ENCODE results near the gene COL18A1. TPM values are rescaled to one million over a fixed set of nuclear protein-coding genes. Genes with fewer than 3 reads are reported as not detected.
A peak's percentile ranks its signal among the peaks of the same experiment; 100 is the strongest.
"Not testable (repeated sequence)": the region's sequence is repeated elsewhere in the genome, so short reads cannot be mapped to it uniquely, and the experiment has no call there.

Gene COL18A1
- total RNA-seq, 2 donors from 2014 or later: 117 to 134 TPM

DNA sequence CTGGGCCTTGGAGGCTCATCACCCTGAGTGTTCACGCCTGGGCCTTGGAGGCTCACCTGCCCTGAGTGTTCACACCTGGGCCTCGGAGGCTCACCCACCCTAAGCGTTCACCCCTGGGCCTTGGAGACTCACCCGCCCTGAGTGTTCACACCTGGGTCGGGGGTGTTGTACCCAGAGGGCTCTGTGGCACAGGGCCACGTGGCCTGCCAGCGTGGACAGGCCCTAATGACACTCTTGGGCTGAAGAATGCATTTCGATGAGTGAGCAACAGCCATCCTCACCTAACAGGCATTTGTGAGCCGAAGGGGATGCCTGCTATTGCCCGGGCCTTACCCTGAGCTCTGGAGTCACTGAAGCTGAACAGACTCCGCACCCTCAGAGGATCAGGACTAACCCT lies 119.8 kb downstream of the COL18A1 start:
- Histone ChIP-seq H3K27ac (peak overlapping the region in 1 of 2 donors; percentile 35), H3K4me3 (no peak overlapping the region), H3K27me3 (no peaks in the 10 kb centered on the region), H3K36me3 (no peaks in the 10 kb centered on the region), H3K9me3 (peaks cover 0 to 26% of the 10 kb centered on the region in 2 donors), H3K4me1 (peaks cover 0 to 10% of the 10 kb centered on the region in 2 donors)
- no peak for DNase-seq (ENCODE audit: low spot score)
- TF ChIP-seq, protein P1, sequence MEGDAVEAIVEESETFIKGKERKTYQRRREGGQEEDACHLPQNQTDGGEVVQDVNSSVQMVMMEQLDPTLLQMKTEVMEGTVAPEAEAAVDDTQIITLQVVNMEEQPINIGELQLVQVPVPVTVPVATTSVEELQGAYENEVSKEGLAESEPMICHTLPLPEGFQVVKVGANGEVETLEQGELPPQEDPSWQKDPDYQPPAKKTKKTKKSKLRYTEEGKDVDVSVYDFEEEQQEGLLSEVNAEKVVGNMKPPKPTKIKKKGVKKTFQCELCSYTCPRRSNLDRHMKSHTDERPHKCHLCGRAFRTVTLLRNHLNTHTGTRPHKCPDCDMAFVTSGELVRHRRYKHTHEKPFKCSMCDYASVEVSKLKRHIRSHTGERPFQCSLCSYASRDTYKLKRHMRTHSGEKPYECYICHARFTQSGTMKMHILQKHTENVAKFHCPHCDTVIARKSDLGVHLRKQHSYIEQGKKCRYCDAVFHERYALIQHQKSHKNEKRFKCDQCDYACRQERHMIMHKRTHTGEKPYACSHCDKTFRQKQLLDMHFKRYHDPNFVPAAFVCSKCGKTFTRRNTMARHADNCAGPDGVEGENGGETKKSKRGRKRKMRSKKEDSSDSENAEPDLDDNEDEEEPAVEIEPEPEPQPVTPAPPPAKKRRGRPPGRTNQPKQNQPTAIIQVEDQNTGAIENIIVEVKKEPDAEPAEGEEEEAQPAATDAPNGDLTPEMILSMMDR (IDR thresholded peaks at IDR 0.05): no peak

DNA sequence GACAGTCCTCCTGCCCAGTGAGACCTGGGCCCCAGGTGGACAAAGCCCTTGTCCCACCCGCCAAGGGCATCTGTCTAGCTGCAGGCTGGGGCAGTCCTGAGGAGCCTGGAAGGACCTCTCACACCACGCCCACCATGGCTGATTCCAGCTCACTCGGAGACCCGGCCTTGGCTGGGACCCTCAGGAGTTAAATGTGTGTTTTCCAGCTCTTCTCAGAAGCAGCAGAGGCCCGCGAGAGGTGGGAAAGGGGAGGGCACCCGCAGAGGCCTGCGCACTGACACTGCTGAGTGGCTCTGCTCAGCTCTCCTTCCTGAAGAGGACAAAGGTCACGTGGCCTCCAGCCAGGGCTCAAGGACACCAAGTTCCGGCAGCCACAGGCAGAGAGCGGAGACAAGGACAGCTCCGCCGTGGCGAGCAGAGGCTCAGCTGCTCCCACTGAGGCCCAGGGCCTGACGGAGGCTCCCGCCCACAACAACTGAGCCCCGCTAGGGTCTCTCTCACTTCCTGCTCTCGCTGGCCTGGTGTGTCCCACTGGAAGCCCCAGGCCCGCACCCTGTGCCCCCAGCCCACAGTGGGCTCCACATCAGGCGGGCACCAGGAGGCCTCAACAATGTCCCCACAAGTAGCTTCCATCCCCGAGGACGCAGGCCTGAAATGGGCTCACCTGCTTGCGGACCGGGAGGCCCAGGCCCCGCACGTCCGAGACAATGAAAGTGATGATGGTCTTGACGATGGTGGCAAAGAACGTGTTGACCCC lies 120.4 kb downstream of the COL18A1 start:
- no peaks in the 10 kb centered on the region for H3K27me3 ChIP-seq
- peaks cover 0 to 10% of the 10 kb centered on the region in 2 donors for H3K4me1 ChIP-seq
- peak overlapping the region in 1 of 2 donors; percentile 35 for H3K27ac ChIP-seq
- peaks cover 0 to 20% of the 10 kb centered on the region in 2 donors for H3K9me3 ChIP-seq
- no peak for DNase-seq (ENCODE audit: low spot score)
- H3K36me3 ChIP-seq: no peaks in the 10 kb centered on the region
- TF ChIP-seq, protein P1 (IDR thresholded peaks at IDR 0.05): no peak
- H3K4me3 ChIP-seq: no peak overlapping the region

DNA sequence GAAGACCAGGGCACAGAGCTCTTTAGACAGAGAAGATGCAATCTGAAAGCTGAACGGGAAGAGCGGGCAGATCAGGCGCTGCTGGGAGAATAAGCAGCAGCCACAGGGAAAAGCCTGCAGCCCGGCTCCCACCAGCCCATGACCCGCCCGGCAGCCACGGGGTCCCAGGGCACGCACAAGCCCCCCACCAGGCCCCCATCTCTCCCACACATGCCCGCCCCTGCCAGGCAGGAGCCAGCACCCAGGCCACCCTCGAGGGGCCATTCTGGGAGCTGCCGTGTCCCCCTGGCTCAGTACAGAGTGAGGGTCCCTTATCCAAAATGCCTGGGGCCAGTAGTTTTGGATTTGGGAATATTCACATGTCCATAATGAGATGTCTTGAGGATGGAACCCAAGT lies 120.9 kb downstream of the COL18A1 start:
- no peak for DNase-seq (ENCODE audit: low spot score)
- Histone ChIP-seq H3K27me3 (no peaks in the 10 kb centered on the region), H3K36me3 (no peaks in the 10 kb centered on the region), H3K4me1 (peaks cover 0 to 10% of the 10 kb centered on the region in 2 donors), H3K27ac (peak overlapping the region in 1 of 2 donors; percentile 35), H3K4me3 (no peak overlapping the region), H3K9me3 (peaks cover 0 to 16% of the 10 kb centered on the region in 2 donors)
- TF ChIP-seq, protein P1 (IDR thresholded peaks at IDR 0.05): no peak

DNA sequence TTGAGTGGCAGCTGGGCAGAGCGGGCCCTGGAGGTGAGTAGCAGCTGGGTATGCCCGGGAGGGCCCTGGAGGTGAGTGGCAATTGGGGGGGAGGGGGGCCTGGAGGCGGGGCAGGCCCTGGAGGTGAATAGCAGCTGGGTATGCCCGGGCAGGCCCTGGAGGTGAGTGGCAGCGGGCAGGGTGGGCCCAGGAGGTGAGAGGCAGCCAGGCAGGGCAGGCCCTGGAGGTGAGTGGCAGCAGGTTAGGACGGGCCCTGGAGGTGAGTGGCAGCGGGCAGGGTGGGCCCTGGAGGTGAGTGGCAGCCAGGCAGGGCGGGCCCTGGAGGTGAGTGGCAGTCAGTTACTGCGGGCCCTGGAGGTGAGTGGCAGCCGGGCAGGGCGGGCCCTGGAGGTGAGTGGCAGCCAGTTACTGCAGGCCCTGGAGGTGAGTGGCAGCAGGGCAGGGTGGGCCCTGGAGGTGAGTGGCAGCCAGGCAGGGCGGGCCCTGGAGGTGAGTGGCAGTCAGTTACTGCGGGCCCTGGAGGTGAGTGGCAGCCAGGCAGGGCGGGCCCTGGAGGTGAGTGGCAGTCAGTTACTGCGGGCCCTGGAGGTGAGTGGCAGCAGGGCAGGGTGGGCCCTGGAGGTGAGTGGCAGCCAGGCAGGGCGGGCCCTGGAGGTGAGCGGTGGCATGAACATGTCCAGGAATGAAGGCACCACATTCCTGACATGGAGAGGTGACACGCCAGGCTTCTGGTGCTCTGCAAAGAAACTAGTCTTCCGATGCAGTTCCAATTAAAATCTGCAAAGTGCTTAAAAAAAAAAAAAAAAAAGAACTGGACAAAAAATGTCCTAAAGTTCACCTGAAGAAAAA lies 122.4 kb downstream of the COL18A1 start:
- H3K36me3 ChIP-seq: not testable (repeated sequence)

DNA sequence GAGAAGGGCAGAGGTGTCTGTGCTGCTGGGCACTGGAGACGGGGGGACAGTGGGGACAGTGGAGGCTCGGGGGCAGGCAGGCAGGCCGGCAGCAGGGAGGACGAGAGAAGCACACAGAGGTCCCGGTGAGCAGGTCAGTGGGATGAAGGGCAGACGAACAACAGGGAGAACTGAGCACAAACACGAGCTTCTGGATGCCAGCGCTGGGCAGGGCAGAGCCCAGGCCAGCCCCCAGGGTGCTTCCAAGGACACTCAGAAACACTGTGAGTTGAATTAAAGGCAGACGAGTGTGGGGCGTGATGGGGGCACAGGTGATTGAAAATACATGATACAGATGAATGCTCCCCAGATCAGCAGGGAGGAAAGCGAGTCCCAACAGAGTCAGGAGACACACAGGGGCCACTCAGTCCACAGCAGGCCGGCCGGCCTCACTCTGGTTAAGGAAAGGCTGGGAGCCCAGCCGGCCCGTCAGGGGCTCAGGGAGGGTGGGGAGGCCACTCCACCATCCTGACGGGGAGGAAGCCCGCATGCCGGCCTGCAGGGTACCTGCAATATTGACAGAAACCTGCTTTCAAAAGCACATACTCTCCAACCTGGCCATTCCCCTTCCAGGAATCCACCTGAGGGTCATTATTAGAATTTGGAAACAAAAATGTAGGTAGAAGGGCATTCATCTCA lies 123.2 kb downstream of the COL18A1 start:
- Histone ChIP-seq H3K36me3 (no peaks in the 10 kb centered on the region), H3K4me3 (no peak overlapping the region), H3K27ac (no peak overlapping the region), H3K9me3 (no peaks in the 10 kb centered on the region), H3K27me3 (no peaks in the 10 kb centered on the region), H3K4me1 (peaks cover 0 to 10% of the 10 kb centered on the region in 2 donors)
- DNase-seq (ENCODE audit: low spot score): no peak
- TF ChIP-seq, protein P1 (IDR thresholded peaks at IDR 0.05): no peak

More for the DNA sequence above, 122.4 kb downstream of the COL18A1 start:
- not testable (repeated sequence) for H3K9me3 ChIP-seq; DNase-seq (ENCODE audit: low spot score); H3K27me3 ChIP-seq; H3K27ac ChIP-seq; H3K4me3 ChIP-seq
- H3K4me1 ChIP-seq: peaks cover 0 to 10% of the 10 kb centered on the region in 2 donors

Measured in right atrium auricular region (tissue), 2 donors.